Measurements from ENCODE around the gene SNRNP70.
A peak's percentile ranks its signal among the peaks of the same experiment; 100 is the strongest.

Gene SNRNP70

GRCh38 chr19:49114630-49115363, 29.5 kb downstream of the SNRNP70 start:
- no peaks in the 10 kb centered on the region for H3K36me3 ChIP-seq (ENCODE audit: control insufficient read depth, insufficient read depth, low read length)
- H3K79me2 ChIP-seq: no peaks in the 10 kb centered on the region
- peak overlapping the region; percentile 94 for H2AFZ ChIP-seq
- H3K9ac ChIP-seq: no peak overlapping the region
- peaks cover 13% of the 10 kb centered on the region for H3K4me1 ChIP-seq
- no peaks in the 10 kb centered on the region for H3K9me3 ChIP-seq (ENCODE audit: control insufficient read depth, low read length)
- H3K4me3 ChIP-seq (ENCODE audit: low read depth, low read length): peak overlapping the region; percentile 75
- no peak for TF ChIP-seq CTCF (IDR thresholded peaks at IDR 0.05)
- peak overlapping the region; percentile 83 for H3K4me2 ChIP-seq (ENCODE audit: low read length)
- peak overlapping the region; percentile 81 for H3K27ac ChIP-seq
- no peaks in the 10 kb centered on the region for H3K27me3 ChIP-seq (ENCODE audit: control insufficient read depth, insufficient read depth, low read length)

- no peaks in the 10 kb centered on the region for H3K9me3 ChIP-seq (ENCODE audit: control insufficient read depth, low read length)
- H3K4me2 ChIP-seq (ENCODE audit: low read length): no peak overlapping the region
- no peaks in the 10 kb centered on the region for H3K36me3 ChIP-seq (ENCODE audit: control insufficient read depth, insufficient read depth, low read length)
- H3K4me1 ChIP-seq: peaks cover 21% of the 10 kb centered on the region
- H3K79me2 ChIP-seq: no peaks in the 10 kb centered on the region
- no peak overlapping the region for H3K4me3 ChIP-seq (ENCODE audit: low read depth, low read length)
- no peak for TF ChIP-seq CTCF (IDR thresholded peaks at IDR 0.05)
- H3K9ac ChIP-seq: no peak overlapping the region
- H3K27me3 ChIP-seq (ENCODE audit: control insufficient read depth, insufficient read depth, low read length): no peaks in the 10 kb centered on the region
- no peak overlapping the region for H3K27ac ChIP-seq
- H2AFZ ChIP-seq: no peak overlapping the region
These were observed 31.3 kb downstream of the SNRNP70 start for GRCh38 chr19:49116544-49116943.

GRCh38 chr19:49117677-49118564, 32.7 kb downstream of the SNRNP70 start:
- TF ChIP-seq CTCF (IDR thresholded peaks at IDR 0.05): no peak
- peak overlapping the region; percentile 100 for H3K4me2 ChIP-seq (ENCODE audit: low read length)
- H3K9ac ChIP-seq: no peak overlapping the region
- no peaks in the 10 kb centered on the region for H3K9me3 ChIP-seq (ENCODE audit: control insufficient read depth, low read length)
- H3K79me2 ChIP-seq: no peaks in the 10 kb centered on the region
- H3K27me3 ChIP-seq (ENCODE audit: control insufficient read depth, insufficient read depth, low read length): no peaks in the 10 kb centered on the region
- peak overlapping the region; percentile 96 for H3K27ac ChIP-seq
- no peaks in the 10 kb centered on the region for H3K36me3 ChIP-seq (ENCODE audit: control insufficient read depth, insufficient read depth, low read length)
- H3K4me1 ChIP-seq: peaks cover 21% of the 10 kb centered on the region
- peak overlapping the region; percentile 95 for H2AFZ ChIP-seq
- peak overlapping the region; percentile 91 for H3K4me3 ChIP-seq (ENCODE audit: low read depth, low read length)

GRCh38 chr19:49118565-49119410, 33.5 kb downstream of the SNRNP70 start, which contains the start of gene C19orf73:
Gene C19orf73 (minus strand): TSS chr19:49119143. CDS start chr19:49119022, 121 bp downstream.
- H3K4me3 ChIP-seq (ENCODE audit: low read depth, low read length): peak within 1 kb of the TSS; percentile 91
- H3K27ac ChIP-seq: peak within 1 kb of the TSS; percentile 96
- peak within 1 kb of the TSS; percentile 95 for H2AFZ ChIP-seq
- no peaks in the 10 kb centered on the region for H3K9me3 ChIP-seq (ENCODE audit: control insufficient read depth, low read length)
- peak within 1 kb of the TSS; percentile 69 for H3K9ac ChIP-seq
- H3K4me2 ChIP-seq (ENCODE audit: low read length): peak within 1 kb of the TSS; percentile 100
- no peaks in the 10 kb centered on the region for H3K79me2 ChIP-seq
- no peak for TF ChIP-seq CTCF (IDR thresholded peaks at IDR 0.05)
- H3K27me3 ChIP-seq (ENCODE audit: control insufficient read depth, insufficient read depth, low read length): no peaks in the 10 kb centered on the region
- H3K36me3 ChIP-seq (ENCODE audit: control insufficient read depth, insufficient read depth, low read length): no peaks in the 10 kb centered on the region
- peaks cover 19% of the 10 kb centered on the region for H3K4me1 ChIP-seq

All from parathyroid adenoma (tissue), 2 donors.